Large intestine (tissue), 3 donors: Measurements from ENCODE around the gene NRXN3. TPM values are rescaled to one million over a fixed set of nuclear protein-coding genes. Genes with fewer than 3 reads are reported as not detected.

Experiments used
- DNase-seq, 2 donors: peaks; one replicate each; pipeline versions ENCODE4 v3.0.0 to v3.0.0-alpha.2; 2013
- H3K27ac ChIP-seq: one replicate; pipeline ENCODE4 v1.5.1; 2013; ENCODE audit warnings: low read length
- H3K27me3 ChIP-seq: 2 replicates; pipeline ENCODE4 v1.6.1; 2013; ENCODE audit warnings: low read length; ENCODE audit not compliant: control insufficient read depth, insufficient read depth
- H3K36me3 ChIP-seq: 2 replicates; pipeline ENCODE4 v1.6.1; 2013; ENCODE audit warnings: low read length; ENCODE audit not compliant: control insufficient read depth, insufficient read depth
- H3K4me1 ChIP-seq: one replicate; pipeline ENCODE4 v1.6.1; 2013; ENCODE audit warnings: low read length; ENCODE audit not compliant: control insufficient read depth, insufficient read depth
- H3K4me3 ChIP-seq: one replicate; pipeline ENCODE4 v1.5.1; 2013; ENCODE audit warnings: low read length
- H3K9me3 ChIP-seq: one replicate; pipeline ENCODE4 v1.6.1; 2013; ENCODE audit warnings: mild to moderate bottlenecking, low read depth, low read length, moderate library complexity; ENCODE audit not compliant: control insufficient read depth
- WGBS: methylation state at CpG from one replicate; pipeline ENCODE4 v1.1.5; 2013; ENCODE audit warnings: low lambda C conversion rate; ENCODE audit not compliant: insufficient coverage; 5-methylcytosine and 5-hydroxymethylcytosine counted together
- polyA plus RNA-seq: library from polyadenylated mRNA; unstranded; fragments of 120-200 nt; gene quantifications from one replicate; pipeline ENCODE4 v1.2.1, GENCODE V29; 2013

NRXN3 gene
- polyA plus RNA-seq, 1 donor: 12.8 TPM

DNA sequence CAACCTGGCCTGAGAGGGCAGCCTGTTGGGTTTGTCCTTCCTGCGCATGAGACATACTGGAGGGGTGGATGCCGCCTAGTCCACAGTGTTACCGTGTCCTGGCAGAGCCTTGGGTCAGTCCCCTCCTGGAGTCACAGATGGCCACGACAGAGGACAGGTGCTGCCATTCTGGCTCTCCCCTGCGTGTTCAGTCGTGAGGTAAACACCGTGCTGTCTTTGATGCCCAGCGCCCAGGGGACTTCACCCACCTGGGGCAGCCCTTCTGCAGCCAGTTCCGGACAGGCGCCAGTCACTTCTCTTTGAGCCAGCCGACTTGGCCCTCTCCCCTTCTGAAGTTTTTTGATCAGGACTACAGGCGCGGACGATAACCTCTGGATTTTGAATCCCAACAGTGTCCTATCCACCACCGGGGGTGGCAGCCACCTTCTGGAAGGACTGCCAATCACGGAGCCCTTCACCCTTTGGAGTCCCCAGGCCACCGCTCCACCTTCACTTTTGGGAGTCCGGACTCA is 1108.2 kb downstream of the NRXN3 start:
- Histone ChIP-seq H3K27ac (no peak overlapping the region), H3K36me3 (no peaks in the 10 kb centered on the region), H3K4me3 (peak overlapping the region; percentile 40), H3K9me3 (no peaks in the 10 kb centered on the region), H3K27me3 (peaks cover 52% of the 10 kb centered on the region), H3K4me1 (peaks cover 10% of the 10 kb centered on the region)
- WGBS: no CpG with 5 or more reads among the region's 18 CpGs
- peak in 1 of 2 donors; percentile 8 for DNase-seq

DNA sequence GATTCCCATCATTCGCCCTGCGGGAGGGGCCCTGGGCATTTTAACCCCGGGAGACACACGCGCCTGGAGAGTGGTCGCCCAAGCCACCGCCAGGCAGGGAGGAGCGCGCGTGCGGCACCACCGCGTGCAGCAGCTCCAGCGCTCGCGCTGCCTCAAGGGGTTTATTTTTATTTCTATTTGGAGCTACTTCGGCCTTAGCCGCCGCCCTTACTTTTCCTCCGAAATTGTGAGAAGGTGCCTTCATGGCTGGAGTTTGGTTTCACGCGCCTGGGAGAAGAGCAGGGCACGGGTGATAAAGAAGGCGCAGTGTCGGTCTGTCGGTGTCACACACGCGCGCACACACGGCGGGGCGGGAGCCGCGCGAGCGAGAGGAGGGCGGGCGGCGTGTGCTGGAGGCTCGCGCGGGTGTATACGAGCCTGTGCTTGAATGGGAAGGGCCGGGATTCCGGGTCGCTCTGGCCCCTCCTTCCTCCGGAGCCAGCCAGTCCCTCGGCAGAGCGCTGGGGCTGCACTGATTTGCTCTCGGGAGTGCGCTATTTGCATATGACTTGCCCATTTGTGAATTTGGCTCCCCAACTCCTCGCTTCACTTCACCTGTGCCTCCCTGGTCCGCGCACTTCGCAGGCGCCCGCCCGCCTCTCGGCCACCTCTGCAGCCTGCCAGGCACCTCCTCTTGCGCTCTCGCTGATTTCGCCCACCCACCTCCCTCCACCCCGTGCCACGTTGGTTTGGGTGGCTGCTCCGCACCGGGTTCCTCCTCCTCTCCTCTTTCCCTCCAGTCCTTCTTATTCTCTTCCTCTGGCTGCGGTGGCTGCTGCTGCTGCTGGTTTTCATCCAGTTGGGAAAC is 1108.8 kb downstream of the NRXN3 start:
- H3K36me3 ChIP-seq: no peaks in the 10 kb centered on the region
- peaks cover 10% of the 10 kb centered on the region for H3K4me1 ChIP-seq
- peaks cover 54% of the 10 kb centered on the region for H3K27me3 ChIP-seq
- DNase-seq: peak; percentile 78 to 89
- no peak overlapping the region for H3K27ac ChIP-seq
- WGBS: 0% methylated on average over 5 of the region's 67 CpGs
- H3K9me3 ChIP-seq: no peaks in the 10 kb centered on the region
- H3K4me3 ChIP-seq: peak overlapping the region; percentile 40

DNA sequence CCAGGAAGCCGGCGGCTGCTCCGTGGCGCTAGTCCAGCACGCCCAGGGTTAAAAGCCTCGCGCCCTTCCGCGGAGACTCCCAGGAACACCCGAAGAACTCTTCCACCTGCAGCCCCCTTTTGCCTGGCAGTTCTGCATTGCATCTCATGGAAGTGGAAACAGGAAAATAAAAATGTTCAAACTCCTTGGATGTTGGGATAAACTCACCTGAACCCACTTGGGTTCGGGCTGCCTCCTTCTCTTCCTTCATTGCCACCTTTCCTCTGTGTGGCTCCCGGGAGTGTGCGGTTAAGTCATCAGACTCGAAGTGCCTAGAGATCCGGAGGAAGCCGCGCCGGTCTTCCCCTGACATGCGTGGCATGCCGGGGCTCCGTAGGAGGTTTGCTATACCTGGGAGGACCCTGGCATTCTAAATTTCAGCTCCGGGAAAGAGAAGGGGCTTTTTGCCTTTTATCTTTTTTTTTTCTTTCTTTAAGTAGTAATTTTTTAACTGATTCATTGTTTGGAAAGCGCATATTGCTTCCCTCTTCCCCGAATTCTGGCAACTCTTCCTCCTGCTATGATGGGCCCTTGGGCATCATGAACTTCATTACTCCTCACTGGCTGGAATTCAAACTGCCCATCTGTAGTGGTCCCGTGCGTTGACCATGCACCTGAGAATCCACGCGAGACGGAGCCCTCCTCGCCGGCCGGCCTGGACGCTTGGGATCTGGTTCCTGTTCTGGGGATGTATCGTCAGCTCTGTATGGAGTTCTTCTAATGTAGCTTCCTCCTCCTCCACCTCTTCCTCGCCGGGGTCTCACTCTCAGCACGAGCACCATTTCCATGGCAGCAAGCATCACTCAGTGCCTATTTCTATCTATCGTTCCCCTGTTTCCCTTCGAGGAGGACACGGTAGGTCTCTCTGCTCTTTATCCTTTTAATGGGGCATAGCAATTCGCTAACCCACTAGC is 1109.7 kb downstream of the NRXN3 start:
- Histone ChIP-seq H3K27me3 (peaks cover 54% of the 10 kb centered on the region), H3K9me3 (no peaks in the 10 kb centered on the region), H3K27ac (no peak overlapping the region), H3K36me3 (no peaks in the 10 kb centered on the region), H3K4me1 (peaks cover 10% of the 10 kb centered on the region), H3K4me3 (peak overlapping the region; percentile 40)
- peak in 1 of 2 donors; percentile 6 for DNase-seq
- WGBS: 0% methylated on average over 2 of the region's 41 CpGs

DNA sequence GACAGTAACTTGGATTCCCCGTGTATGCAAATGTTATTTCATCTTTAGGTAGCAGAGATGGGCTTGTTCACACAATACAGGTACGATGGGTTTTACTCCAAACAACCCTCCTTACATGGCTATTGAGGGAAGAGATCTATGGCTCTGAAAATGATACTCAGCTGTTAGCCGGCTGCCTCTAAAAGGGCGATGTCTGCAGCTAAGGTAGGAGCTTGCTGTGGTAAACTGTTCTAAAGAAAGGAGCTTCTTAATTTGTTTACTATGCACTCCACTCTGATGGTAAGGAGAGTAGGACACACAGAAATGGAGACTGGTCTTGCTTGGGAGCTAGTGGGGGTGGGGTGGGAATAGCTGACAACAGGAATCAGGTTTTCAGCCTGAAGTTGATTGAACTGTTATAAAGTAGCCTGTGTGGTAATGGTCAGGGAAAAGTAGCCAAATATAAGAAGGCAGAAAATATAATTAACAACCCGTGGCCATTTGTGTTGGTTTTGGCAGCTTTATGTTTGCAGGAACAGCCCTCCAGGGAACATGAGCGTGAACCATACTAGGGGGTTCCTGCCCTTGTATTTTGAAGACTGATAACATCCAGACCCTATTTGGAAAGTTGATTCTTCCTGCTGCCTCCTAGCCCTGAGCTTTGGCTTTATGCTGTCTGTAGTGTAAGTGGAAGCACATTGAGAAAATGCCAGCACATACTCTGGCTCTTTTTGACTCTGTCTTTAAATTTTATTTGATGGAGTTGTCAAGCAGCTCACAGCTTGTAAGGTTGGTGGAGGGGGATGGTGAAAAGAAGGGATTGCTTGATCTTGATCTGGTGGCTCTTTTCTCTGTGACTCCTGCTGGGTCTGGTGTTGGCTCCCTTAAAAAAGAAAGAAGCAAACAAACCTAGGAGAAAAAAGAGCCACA is 1111.3 kb downstream of the NRXN3 start:
- Histone ChIP-seq H3K27ac (no peak overlapping the region), H3K9me3 (no peaks in the 10 kb centered on the region), H3K4me3 (peak overlapping the region; percentile 40), H3K36me3 (no peaks in the 10 kb centered on the region), H3K4me1 (peaks cover 10% of the 10 kb centered on the region), H3K27me3 (peaks cover 54% of the 10 kb centered on the region)
- no peak for DNase-seq
- WGBS: no CpG with 5 or more reads among the region's 6 CpGs

DNA sequence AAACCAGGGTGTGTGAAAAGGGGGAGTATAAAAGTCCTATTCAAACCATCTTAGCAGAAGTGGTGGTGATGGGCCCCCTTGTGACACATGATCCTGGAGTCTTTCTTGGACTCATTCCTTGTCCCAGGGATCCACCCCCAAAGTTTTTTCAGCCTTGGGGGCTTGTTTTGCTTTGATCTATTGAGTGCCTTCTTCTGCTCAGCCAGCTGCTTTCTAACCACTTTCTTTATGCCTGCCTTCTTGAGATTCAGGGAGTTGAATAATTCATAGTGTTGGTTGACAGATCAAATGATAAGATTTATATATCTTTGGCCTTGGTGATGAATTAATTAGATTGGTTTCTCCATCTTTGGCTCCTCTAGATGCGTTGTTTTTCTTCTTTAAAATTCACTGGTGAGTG is 1114.4 kb downstream of the NRXN3 start:
- Histone ChIP-seq H3K4me3 (no peak overlapping the region), H3K27me3 (peaks cover 29% of the 10 kb centered on the region), H3K36me3 (no peaks in the 10 kb centered on the region), H3K27ac (no peak overlapping the region), H3K9me3 (no peaks in the 10 kb centered on the region), H3K4me1 (peaks cover 4% of the 10 kb centered on the region)
- DNase-seq: no peak
- WGBS: no CpG with 5 or more reads among the region's 1 CpG

DNA sequence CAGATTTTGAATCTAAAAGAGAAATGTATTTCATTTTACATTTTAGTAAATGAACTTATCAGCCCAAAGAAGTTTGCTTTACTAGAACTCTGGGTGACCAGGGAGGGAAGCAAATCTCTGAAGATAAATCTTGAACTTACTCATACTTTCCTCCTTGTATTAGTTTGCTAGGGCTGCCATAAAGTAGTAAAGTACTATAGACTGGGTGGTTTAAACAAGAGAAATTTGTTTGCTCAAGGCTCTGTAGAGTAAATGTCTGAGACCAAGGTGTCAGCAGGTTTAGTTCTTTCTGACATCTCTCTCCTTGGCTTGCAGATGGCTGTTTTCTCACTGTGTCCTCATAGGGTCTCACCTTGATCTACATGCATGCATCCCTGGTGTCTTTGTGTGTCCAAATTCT is 1115.1 kb downstream of the NRXN3 start:
- Histone ChIP-seq H3K27ac (no peak overlapping the region), H3K4me3 (no peak overlapping the region), H3K27me3 (peaks cover 23% of the 10 kb centered on the region), H3K36me3 (no peaks in the 10 kb centered on the region), H3K9me3 (no peaks in the 10 kb centered on the region), H3K4me1 (no peaks in the 10 kb centered on the region)
- peak in 1 of 2 donors; percentile 11 for DNase-seq

DNA sequence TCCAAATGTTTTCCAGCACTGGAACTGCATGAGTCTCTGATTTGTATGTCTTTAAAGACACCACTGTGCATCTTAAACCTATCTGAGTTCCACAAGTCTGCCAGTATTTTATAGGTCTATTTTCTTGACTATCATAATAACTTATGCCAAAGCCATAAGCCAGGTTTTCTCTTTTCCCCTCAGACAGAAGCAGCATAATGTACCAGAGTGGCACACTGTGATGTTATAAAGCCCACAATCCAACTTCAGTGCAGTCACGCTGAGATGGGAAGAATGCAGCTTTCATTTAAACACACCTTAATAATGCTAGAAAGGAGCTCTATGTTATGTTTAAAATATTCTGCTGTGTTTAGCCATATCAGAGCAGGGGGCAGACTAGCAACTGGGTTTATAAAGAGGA is 1117.8 kb downstream of the NRXN3 start:
- WGBS: no CpG with 5 or more reads among the region's 1 CpG
- no peaks in the 10 kb centered on the region for H3K36me3 ChIP-seq
- H3K27me3 ChIP-seq: peaks cover 3% of the 10 kb centered on the region
- H3K4me3 ChIP-seq: no peak overlapping the region
- no peak overlapping the region for H3K27ac ChIP-seq
- H3K9me3 ChIP-seq: no peaks in the 10 kb centered on the region
- H3K4me1 ChIP-seq: no peaks in the 10 kb centered on the region
- DNase-seq: no peak

DNA sequence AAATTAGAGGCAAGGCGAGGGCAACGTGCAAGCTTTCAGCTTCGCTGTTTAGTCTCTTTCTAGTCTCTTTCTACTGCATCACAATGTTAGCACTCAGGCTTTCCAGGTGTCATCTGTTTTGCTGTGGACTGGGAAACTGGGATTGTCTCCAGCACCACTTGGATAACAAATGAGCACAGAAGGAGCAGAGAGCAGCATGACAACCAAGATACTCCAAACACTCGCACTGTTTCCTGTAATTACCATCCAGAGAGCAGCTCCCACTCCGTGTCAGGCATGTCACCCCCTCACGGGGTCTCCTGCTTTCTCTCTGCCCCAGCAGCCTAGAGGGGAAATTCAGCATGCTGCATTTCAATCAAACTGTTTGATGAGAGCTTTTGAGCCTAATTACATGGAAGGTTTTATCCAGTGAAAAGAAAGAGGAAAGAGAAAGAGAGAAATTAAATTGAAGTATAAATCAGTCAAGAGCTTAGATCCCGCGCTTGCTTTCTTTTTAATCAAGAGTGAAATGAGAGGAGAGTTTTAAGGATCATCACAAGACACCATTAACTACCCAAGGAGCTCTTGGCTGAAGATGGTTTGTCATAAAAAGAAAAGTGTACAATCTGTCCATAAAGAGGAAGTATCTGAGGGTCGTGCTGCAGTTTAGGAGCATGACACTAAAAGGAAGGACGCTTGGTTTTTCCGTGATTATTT is 1123.5 kb downstream of the NRXN3 start:
- Histone ChIP-seq H3K36me3 (no peaks in the 10 kb centered on the region), H3K27ac (no peak overlapping the region), H3K4me1 (peaks cover 5% of the 10 kb centered on the region), H3K27me3 (no peaks in the 10 kb centered on the region), H3K4me3 (no peak overlapping the region), H3K9me3 (no peaks in the 10 kb centered on the region)
- DNase-seq: no peak
- no CpG with 5 or more reads among the region's 11 CpGs for WGBS

DNA sequence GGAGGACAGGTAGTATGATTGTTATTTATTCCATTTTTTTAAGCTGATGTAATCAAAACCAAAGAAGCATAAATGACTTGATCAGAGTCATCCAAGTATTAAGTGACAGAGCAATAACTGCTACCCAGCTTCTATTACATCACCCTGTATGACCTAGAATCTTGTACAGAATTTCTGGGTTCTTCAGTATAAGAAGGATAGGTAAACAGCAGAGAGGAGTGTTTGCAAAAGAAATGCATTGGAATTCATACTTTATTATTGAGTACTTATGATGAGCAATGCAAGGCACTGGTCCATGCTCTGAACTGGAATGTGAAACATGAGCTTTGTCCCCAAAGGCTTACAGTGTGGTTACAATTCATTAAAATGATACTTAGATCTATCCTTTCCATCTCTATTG is 1124.3 kb downstream of the NRXN3 start:
- Histone ChIP-seq H3K27me3 (no peaks in the 10 kb centered on the region), H3K9me3 (no peaks in the 10 kb centered on the region), H3K4me1 (peaks cover 9% of the 10 kb centered on the region), H3K27ac (no peak overlapping the region), H3K36me3 (no peaks in the 10 kb centered on the region), H3K4me3 (no peak overlapping the region)
- DNase-seq: no peak
